H9 (cell line): ENCODE measurements around the gene SPEM3. TPM values are rescaled to one million over a fixed set of nuclear protein-coding genes. Genes with fewer than 3 reads are reported as not detected.

Source experiments
- DNase-seq: peaks from one replicate; pipeline ENCODE4 v3.0.0-alpha.2; 2017
- H2AFZ ChIP-seq: one replicate; pipeline ENCODE4 v1.6.1; 2013; ENCODE audit warnings: mild to moderate bottlenecking, low read length, control low read depth, moderate library complexity
- H2AK5ac ChIP-seq: 2 replicates; pipeline ENCODE4 v1.6.1; 2013; ENCODE audit warnings: low read length, control low read depth, mixed read lengths; ENCODE audit not compliant: insufficient read length
- H2BK120ac ChIP-seq: one replicate; pipeline ENCODE4 v1.6.1; 2013; ENCODE audit warnings: low read depth, mild to moderate bottlenecking, low read length, control low read depth, inconsistent platforms; ENCODE audit not compliant: poor library complexity, severe bottlenecking
- H2BK12ac ChIP-seq: 2 replicates; pipeline ENCODE4 v1.6.1; 2013; ENCODE audit warnings: low read length, control low read depth, mixed read lengths, low read depth; ENCODE audit not compliant: insufficient read length
- H2BK15ac ChIP-seq: 2 replicates; pipeline ENCODE4 v1.6.1; 2013; ENCODE audit warnings: low read depth, low read length, control low read depth
- H2BK20ac ChIP-seq: one replicate; pipeline ENCODE4 v1.6.1; 2013; ENCODE audit warnings: low read depth, mild to moderate bottlenecking, low read length, control low read depth, inconsistent platforms; ENCODE audit not compliant: poor library complexity, severe bottlenecking
- H2BK5ac ChIP-seq: 2 replicates; pipeline ENCODE4 v1.6.1; 2013; ENCODE audit warnings: low read length, control low read depth, mixed read lengths; ENCODE audit not compliant: insufficient read length
- H3K14ac ChIP-seq: 2 replicates; pipeline ENCODE4 v1.6.1; 2013; ENCODE audit warnings: low read length, control low read depth; ENCODE audit not compliant: insufficient read depth
- H3K18ac ChIP-seq: 2 replicates; pipeline ENCODE4 v1.6.1; 2013; ENCODE audit warnings: low read depth, mild to moderate bottlenecking, mixed read lengths, low read length, control low read depth; ENCODE audit not compliant: insufficient read length
- H3K23ac ChIP-seq: 2 replicates; pipeline ENCODE4 v1.6.1; 2013; ENCODE audit warnings: low read length, control low read depth, mixed read lengths, low read depth; ENCODE audit not compliant: insufficient read length
- H3K23me2 ChIP-seq: 2 replicates; pipeline ENCODE4 v1.6.1; 2013; ENCODE audit warnings: low read depth, mild to moderate bottlenecking, mixed read lengths, low read length, control low read depth; ENCODE audit not compliant: insufficient read length, poor library complexity, severe bottlenecking
- H3K27ac ChIP-seq: 2 replicates; pipeline ENCODE4 v1.5.1; 2013; ENCODE audit warnings: low read length, control low read depth, mixed read lengths, low read depth; ENCODE audit not compliant: insufficient read length
- H3K27me3 ChIP-seq: 2 replicates; pipeline ENCODE4 v1.6.1; 2013; ENCODE audit warnings: low read length, control low read depth, inconsistent platforms; ENCODE audit not compliant: insufficient read depth
- H3K4ac ChIP-seq: 2 replicates; pipeline ENCODE4 v1.6.1; 2013; ENCODE audit warnings: low read depth, mild to moderate bottlenecking, control low read depth, inconsistent platforms, low read length, moderate library complexity
- H3K4me1 ChIP-seq: 2 replicates; pipeline ENCODE4 v1.6.1; 2013; ENCODE audit warnings: low read length, control low read depth, inconsistent platforms; ENCODE audit not compliant: insufficient read depth
- H3K4me2 ChIP-seq: 2 replicates; pipeline ENCODE4 v1.6.1; 2013; ENCODE audit warnings: low read length, control low read depth, mixed read lengths; ENCODE audit not compliant: insufficient read length, insufficient read depth
- H3K56ac ChIP-seq: 2 replicates; pipeline ENCODE4 v1.6.1; 2013; ENCODE audit warnings: low read depth, mild to moderate bottlenecking, mixed read lengths, low read length, control low read depth; ENCODE audit not compliant: insufficient read length
- H3K79me1 ChIP-seq: 2 replicates; pipeline ENCODE4 v1.6.1; 2013; ENCODE audit warnings: low read depth, mild to moderate bottlenecking, moderate library complexity, low read length, control low read depth, inconsistent platforms; ENCODE audit not compliant: insufficient read depth, poor library complexity, severe bottlenecking
- H3K79me2 ChIP-seq: 2 replicates; pipeline ENCODE4 v1.6.1; 2013; ENCODE audit warnings: low read length, control low read depth, inconsistent platforms; ENCODE audit not compliant: insufficient read depth
- H3K9ac ChIP-seq: 2 replicates; pipeline ENCODE4 v1.6.1; 2013; ENCODE audit warnings: low read length, control low read depth, mixed read lengths; ENCODE audit not compliant: insufficient read length; ENCODE audit errors: extremely low read depth
- H3K9me3 ChIP-seq: one replicate; pipeline ENCODE4 v1.6.1; 2013; ENCODE audit warnings: low read depth, low read length, inconsistent platforms; ENCODE audit not compliant: control insufficient read depth
- H3T11ph ChIP-seq: one replicate; pipeline ENCODE4 v1.6.1; 2013; ENCODE audit warnings: mild to moderate bottlenecking, low read length, control low read depth, inconsistent platforms
- H4K20me1 ChIP-seq: one replicate; pipeline ENCODE4 v1.6.1; 2013; ENCODE audit not compliant: control insufficient read depth, insufficient read length, insufficient read depth
- H4K5ac ChIP-seq: 2 replicates; pipeline ENCODE4 v1.6.1; 2013; ENCODE audit warnings: low read depth, mild to moderate bottlenecking, mixed read lengths, low read length, control low read depth; ENCODE audit not compliant: insufficient read length
- H4K8ac ChIP-seq: replicated peaks from 2 replicates; pipeline ENCODE4 v1.6.1; 2013; ENCODE audit warnings: low read length, control low read depth, mixed read lengths, low read depth; ENCODE audit not compliant: insufficient read length
- H4K91ac ChIP-seq: 2 replicates; pipeline ENCODE4 v1.6.1; 2013; ENCODE audit warnings: low read depth, mild to moderate bottlenecking, moderate library complexity, mixed read lengths, low read length, control low read depth; ENCODE audit not compliant: insufficient read length
- H3K27ac Mint-ChIP-seq, 3 experiments: 2 replicates in 2 of 3; 3 replicates in 1 of 3; pipeline ENCODE4 v1.8.0; 2020 to 2021; ENCODE audit warnings: mixed read lengths in 3 of 3, mild to moderate bottlenecking in 1 of 3, moderate library complexity in 1 of 3
- H3K27me3 Mint-ChIP-seq: 2 replicates; pipeline ENCODE4 v1.8.0; 2021; ENCODE audit warnings: low read depth, mild to moderate bottlenecking, moderate library complexity, mixed read lengths
- H3K36me3 Mint-ChIP-seq, 3 experiments: 2 replicates in 2 of 3; 3 replicates in 1 of 3; pipeline ENCODE4 v1.8.0; 2020 to 2021; ENCODE audit warnings: low read depth in 3 of 3, mixed read lengths in 3 of 3; ENCODE audit not compliant: insufficient read depth in 1 of 3
- H3K4me1 Mint-ChIP-seq, 2 experiments: 2 replicates each; pipeline ENCODE4 v1.8.0; 2020; ENCODE audit warnings: mixed read lengths in 2 of 2
- H3K4me3 Mint-ChIP-seq, 2 experiments: 2 replicates in 1 of 2; 3 replicates in 1 of 2; pipeline ENCODE4 v1.8.0; 2020 to 2021; ENCODE audit warnings: mild to moderate bottlenecking in 2 of 2, mixed read lengths in 2 of 2, moderate library complexity in 1 of 2
- H3K9me3 Mint-ChIP-seq, 2 experiments: 2 replicates in 1 of 2; 3 replicates in 1 of 2; pipeline ENCODE4 v1.8.0; 2020; ENCODE audit warnings: mild to moderate bottlenecking in 2 of 2, mixed read lengths in 2 of 2, moderate library complexity in 1 of 2
- WGBS: extraction: QIAGEN DNeasy Blood & Tissue Kit; methylation state at CpG from one replicate; pipeline ENCODE4 v1.1.7; 2013; ENCODE audit warnings: missing lambda C conversion rate, low lambda C conversion rate, mixed read lengths; ENCODE audit not compliant: insufficient read length; ENCODE audit errors: extremely low coverage; 5-methylcytosine and 5-hydroxymethylcytosine counted together
- total RNA-seq: library from RNA; stranded (reverse); gene quantifications from 2 replicates; pipeline ENCODE4 v1.2.1, GENCODE V29; 2021
- TF ChIP-seq, protein P1 (sequence below): fragments of 200-600 bp; sonication (generic); conservative IDR thresholded peaks from 3 replicates; pipeline ENCODE4 v1.8.0; 2021; ENCODE audit warnings: antibody characterized with exemption, mild to moderate bottlenecking

SPEM3 gene
- total RNA-seq, 1 experiment from 2014 or later: not detected

- H3K9me3 ChIP-seq: no peaks in the 10 kb centered on the region
- H3K4ac ChIP-seq: no peak overlapping the region
- H2AFZ ChIP-seq: no peak overlapping the region
- no peak overlapping the region for H2BK120ac ChIP-seq
- H3K79me2 ChIP-seq: no peaks in the 10 kb centered on the region
- no CpG with 5 or more reads among the region's 48 CpGs for WGBS
- DNase-seq: peak; percentile 81
- TF ChIP-seq, protein P1, sequence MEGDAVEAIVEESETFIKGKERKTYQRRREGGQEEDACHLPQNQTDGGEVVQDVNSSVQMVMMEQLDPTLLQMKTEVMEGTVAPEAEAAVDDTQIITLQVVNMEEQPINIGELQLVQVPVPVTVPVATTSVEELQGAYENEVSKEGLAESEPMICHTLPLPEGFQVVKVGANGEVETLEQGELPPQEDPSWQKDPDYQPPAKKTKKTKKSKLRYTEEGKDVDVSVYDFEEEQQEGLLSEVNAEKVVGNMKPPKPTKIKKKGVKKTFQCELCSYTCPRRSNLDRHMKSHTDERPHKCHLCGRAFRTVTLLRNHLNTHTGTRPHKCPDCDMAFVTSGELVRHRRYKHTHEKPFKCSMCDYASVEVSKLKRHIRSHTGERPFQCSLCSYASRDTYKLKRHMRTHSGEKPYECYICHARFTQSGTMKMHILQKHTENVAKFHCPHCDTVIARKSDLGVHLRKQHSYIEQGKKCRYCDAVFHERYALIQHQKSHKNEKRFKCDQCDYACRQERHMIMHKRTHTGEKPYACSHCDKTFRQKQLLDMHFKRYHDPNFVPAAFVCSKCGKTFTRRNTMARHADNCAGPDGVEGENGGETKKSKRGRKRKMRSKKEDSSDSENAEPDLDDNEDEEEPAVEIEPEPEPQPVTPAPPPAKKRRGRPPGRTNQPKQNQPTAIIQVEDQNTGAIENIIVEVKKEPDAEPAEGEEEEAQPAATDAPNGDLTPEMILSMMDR: peak; percentile 60
- H4K20me1 ChIP-seq: peaks cover 2% of the 10 kb centered on the region
- H2AK5ac ChIP-seq: no peak overlapping the region
- H2BK12ac ChIP-seq: no peak overlapping the region
- Mint-ChIP-seq H3K9me3 (no peaks in the 10 kb centered on the region; a peak in 1 of 5 replicates), H3K4me3 (peak overlapping the region; percentile 87 to 96), H3K4me1 (peaks cover 22% of the 10 kb centered on the region in 2 experiments), H3K27ac (peak overlapping the region in 1 of 3 experiments; percentile 90; a peak in 2 of 7 replicates), H3K36me3 (peaks cover 20 to 35% (median 25%) of the 10 kb centered on the region in 3 experiments), H3K27me3 (peaks cover 2% of the 10 kb centered on the region)
- H4K5ac ChIP-seq: no peak overlapping the region
- H4K8ac ChIP-seq: no peak overlapping the region
- no peak overlapping the region for H3K18ac ChIP-seq
- H3K14ac ChIP-seq: peak overlapping the region; percentile 51; the same call in 1 of the 2 replicates
- no peak overlapping the region for H4K91ac ChIP-seq
- H3K27me3 ChIP-seq: no peaks in the 10 kb centered on the region
- H3K4me2 ChIP-seq: peak overlapping the region; percentile 92
- no peak overlapping the region for H3K56ac ChIP-seq
- no peaks in the 10 kb centered on the region for H3K79me1 ChIP-seq
- no peak overlapping the region for H3K23ac ChIP-seq
- H2BK15ac ChIP-seq: no peak overlapping the region
- H3K23me2 ChIP-seq: peaks cover 12% of the 10 kb centered on the region
- H3K4me1 ChIP-seq: peaks cover 7% of the 10 kb centered on the region; the same call in 1 of the 2 replicates
- no peak overlapping the region for H2BK20ac ChIP-seq
- no peak overlapping the region for H3K27ac ChIP-seq
- no peak overlapping the region for H3K9ac ChIP-seq
- no peak overlapping the region for H2BK5ac ChIP-seq
- no peak overlapping the region for H3T11ph ChIP-seq
Measured at GRCh38 chr17:7393613-7394451, 34.8 kb upstream of the SPEM3 start.
